Epithelial cell of proximal tubule (primary cell): ENCODE data around the gene TNFAIP8. TPM values are rescaled to one million over a fixed set of nuclear protein-coding genes. Genes with fewer than 3 reads are reported as not detected.
"Not testable (repeated sequence)": the region's sequence is repeated elsewhere in the genome, so short reads cannot be mapped to it uniquely, and the experiment has no call there.

Source experiments
- DNase-seq: peaks from one replicate; pipeline ENCODE4 v3.0.0-alpha.2; 2011; ENCODE audit warnings: low read depth
- H3K4me3 ChIP-seq: 2 replicates; pipeline ENCODE4 v1.5.1; 2011; ENCODE audit warnings: low read depth, mild to moderate bottlenecking, low read length
- total RNA-seq: library from RNA; depleted of rRNA; stranded (reverse); fragments of >200 nt; gene quantifications from 2 replicates; pipeline ENCODE4 v1.2.3, GENCODE V29; 2015
- TF ChIP-seq, protein P1 (sequence below): conservative IDR thresholded peaks from 2 replicates; pipeline ENCODE4 v1.5.1; 2012; ENCODE audit warnings: low read depth, mild to moderate bottlenecking, low read length

Gene TNFAIP8
- total RNA-seq, 1 donor from 2014 or later: 60.9 TPM

DNA sequence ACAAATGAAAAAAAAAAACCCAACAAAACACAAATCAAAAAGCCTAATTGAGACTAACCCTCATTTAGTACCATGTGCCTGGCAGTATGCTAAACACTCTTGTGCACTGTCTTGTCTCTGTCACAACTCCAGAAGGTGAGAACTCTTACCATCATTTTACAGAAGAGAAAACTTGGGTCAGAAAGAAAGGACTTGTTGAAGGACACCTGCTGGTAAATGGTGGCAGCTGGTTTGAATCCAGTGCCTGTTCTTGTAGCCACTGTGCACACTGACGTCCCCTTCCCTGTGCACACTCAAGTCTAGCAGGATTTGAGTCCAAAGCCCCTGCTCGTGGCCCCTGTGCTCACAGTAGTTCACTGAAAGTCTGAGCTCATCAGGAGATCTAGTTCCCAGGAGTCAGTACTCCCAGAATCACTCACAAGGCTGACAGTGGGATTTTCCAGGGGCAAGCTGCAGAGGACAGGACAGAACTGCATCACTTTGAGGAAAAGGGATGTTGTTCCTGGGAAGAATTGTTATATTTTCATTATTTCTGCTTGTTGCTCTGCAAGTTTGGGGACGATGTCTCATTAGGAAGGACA, 53.5 kb downstream of the TNFAIP8 start:
- no peak for DNase-seq
- TF ChIP-seq, protein P1, sequence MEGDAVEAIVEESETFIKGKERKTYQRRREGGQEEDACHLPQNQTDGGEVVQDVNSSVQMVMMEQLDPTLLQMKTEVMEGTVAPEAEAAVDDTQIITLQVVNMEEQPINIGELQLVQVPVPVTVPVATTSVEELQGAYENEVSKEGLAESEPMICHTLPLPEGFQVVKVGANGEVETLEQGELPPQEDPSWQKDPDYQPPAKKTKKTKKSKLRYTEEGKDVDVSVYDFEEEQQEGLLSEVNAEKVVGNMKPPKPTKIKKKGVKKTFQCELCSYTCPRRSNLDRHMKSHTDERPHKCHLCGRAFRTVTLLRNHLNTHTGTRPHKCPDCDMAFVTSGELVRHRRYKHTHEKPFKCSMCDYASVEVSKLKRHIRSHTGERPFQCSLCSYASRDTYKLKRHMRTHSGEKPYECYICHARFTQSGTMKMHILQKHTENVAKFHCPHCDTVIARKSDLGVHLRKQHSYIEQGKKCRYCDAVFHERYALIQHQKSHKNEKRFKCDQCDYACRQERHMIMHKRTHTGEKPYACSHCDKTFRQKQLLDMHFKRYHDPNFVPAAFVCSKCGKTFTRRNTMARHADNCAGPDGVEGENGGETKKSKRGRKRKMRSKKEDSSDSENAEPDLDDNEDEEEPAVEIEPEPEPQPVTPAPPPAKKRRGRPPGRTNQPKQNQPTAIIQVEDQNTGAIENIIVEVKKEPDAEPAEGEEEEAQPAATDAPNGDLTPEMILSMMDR: peak; percentile 6

GRCh38 chr5:119410448-119411159, 54.8 kb downstream of the TNFAIP8 start:
- no peak overlapping the region for H3K4me3 ChIP-seq
- no peak for DNase-seq
- TF ChIP-seq, protein P1: no peak

More for the DNA sequence above, 53.5 kb downstream of the TNFAIP8 start:
- H3K4me3 ChIP-seq: no peak overlapping the region

DNA sequence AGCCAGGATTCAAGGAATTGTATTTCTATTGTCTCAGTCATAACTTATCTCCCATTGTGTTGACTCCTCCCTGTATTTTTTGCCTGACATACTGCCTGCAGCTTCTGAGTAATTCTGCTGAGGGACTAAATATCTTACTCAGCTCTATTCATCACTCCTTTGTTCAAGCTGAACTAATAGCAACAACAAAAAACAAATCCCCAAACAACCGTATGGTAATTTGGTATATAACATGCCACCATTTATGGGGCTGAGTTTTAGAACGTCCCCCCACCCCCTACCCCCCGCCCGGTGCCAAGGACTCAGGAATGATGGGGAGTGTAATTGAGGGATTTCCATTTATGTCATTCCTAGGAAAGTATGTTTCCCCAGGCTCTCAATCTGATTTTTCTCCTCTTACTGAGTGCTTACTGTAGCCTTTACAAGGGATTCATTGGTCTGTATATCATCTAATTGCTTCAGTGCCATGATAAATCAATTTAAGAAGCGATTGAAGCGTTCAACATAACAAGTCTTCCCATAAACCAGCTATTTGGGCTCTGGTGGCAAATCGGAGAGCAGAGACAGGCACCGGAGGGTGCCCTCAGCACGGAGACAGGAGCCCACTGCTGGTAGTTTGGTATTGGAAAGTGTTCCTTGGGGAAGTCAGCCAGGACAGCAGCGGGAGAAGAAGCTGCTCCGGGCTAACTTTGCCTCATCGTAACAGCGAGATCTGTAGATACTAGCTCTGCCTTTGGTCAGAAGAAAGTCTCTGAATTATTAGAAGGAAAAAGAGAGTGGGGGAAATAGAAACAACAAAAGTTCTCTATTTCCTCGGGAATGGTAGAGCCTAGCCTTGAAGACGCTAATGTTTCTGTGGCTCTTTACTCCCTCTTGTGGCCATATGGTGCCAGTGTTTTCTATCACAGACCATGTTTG, 55.8 kb downstream of the TNFAIP8 start:
- TF ChIP-seq, protein P1: peak; percentile 93
- peak overlapping the region; percentile 57 for H3K4me3 ChIP-seq
- DNase-seq: no peak

GRCh38 chr5:119412279-119413227, 56.7 kb downstream of the TNFAIP8 start:
- no peak overlapping the region for H3K4me3 ChIP-seq
- DNase-seq: no peak
- TF ChIP-seq, protein P1: no peak

- DNase-seq, H3K4me3 ChIP-seq: not testable (repeated sequence)
Observed at GRCh38 chr5:119414124-119414734, 58.4 kb downstream of the TNFAIP8 start.

DNA sequence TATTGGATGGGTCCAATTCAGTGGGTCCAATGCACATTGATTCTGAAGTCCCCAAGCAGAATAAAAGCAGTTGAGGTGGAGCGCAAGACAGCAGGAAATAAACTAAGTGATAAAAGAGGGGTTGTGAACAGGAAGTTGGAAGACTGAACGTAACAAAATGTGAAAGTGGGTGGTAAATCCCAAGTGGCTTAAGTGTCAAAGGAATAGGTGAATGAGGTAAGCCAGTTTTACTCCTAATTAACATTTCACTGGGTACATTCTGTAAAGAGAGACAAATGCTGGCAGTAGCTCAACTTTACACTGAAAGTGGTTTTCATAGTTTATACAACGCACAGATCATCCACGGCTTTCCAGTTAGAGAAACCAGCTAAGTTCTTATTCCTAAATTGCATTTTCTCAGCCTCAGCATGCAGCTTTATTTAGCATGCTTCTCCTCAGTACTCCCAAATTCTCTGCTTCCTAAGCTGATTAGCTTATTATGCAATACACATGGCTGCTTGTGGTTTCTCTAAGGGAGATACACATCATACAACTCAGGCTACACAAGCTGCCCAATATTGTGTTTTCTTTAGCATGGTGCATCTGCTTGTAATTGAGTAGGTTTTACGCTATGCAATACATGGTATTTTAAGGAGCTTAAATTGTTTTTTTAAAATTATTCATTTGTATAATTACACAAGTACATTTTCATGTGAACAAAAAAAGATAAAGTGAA, 62.2 kb downstream of the TNFAIP8 start:
- no peak overlapping the region for H3K4me3 ChIP-seq
- TF ChIP-seq, protein P1: no peak
- no peak for DNase-seq
